HG03520 (cell line): ENCODE measurements around the gene MAP1B.

Source experiments
- ATAC-seq: cut with Tn5 transposase; IDR thresholded peaks from one replicate; pipeline ENCODE4 v1.9.1; 2021; ENCODE audit warnings: mild to moderate bottlenecking, moderate library complexity; ENCODE audit not compliant: unreplicated experiment

The MAP1B gene

GRCh38 chr5:72244862-72245371 lies 137.6 kb downstream of the MAP1B start:
- peak; percentile 72 for ATAC-seq

- ATAC-seq: no peak
Observed at GRCh38 chr5:72245546-72245945, 138.3 kb downstream of the MAP1B start.

- ATAC-seq: no peak
Observed at GRCh38 chr5:72245951-72246532, 138.8 kb downstream of the MAP1B start.

- ATAC-seq: no peak
Observed at GRCh38 chr5:72246954-72247442, 139.7 kb downstream of the MAP1B start.

GRCh38 chr5:72248410-72248981 lies 141.2 kb downstream of the MAP1B start:
- ATAC-seq: no peak

GRCh38 chr5:72251386-72251785 lies 144.1 kb downstream of the MAP1B start:
- no peak for ATAC-seq

GRCh38 chr5:72252008-72252407 lies 144.7 kb downstream of the MAP1B start:
- no peak for ATAC-seq

GRCh38 chr5:72252574-72253155 lies 145.4 kb downstream of the MAP1B start:
- no peak for ATAC-seq

GRCh38 chr5:72255237-72255636 lies 148.0 kb downstream of the MAP1B start:
- ATAC-seq: no peak

GRCh38 chr5:72255670-72256069 lies 148.4 kb downstream of the MAP1B start:
- no peak for ATAC-seq

GRCh38 chr5:72256536-72256935 lies 149.3 kb downstream of the MAP1B start:
- ATAC-seq: no peak
